PC-3 (cell line): ENCODE data around the gene BCAP29.

Experiments used
- CTCF ChIP-seq: fragments of 300-600 bp; sonication (generic); conservative IDR thresholded peaks from 2 replicates; pipeline ENCODE4 v1.5.1; 2017; ENCODE audit warnings: antibody characterized with exemption, low read depth, mild to moderate bottlenecking, low read length
- EZH2 ChIP-seq: fragments of 300-600 bp; sonication (generic); IDR thresholded peaks from one replicate; pipeline ENCODE4 v1.6.1; 2017; ENCODE audit warnings: antibody characterized with exemption, mild to moderate bottlenecking, low read length; ENCODE audit not compliant: unreplicated experiment

GRCh38 chr7:107581387-107582013, 1.5 kb downstream of the BCAP29 start:
- no peak for TF ChIP-seq CTCF
- TF ChIP-seq EZH2, result no peak
